ENCODE measurements around the gene TMED10.
A peak's percentile ranks its signal among the peaks of the same experiment; 100 is the strongest.
"Not testable (repeated sequence)": the region's sequence is repeated elsewhere in the genome, so short reads cannot be mapped to it uniquely, and the experiment has no call there.

TMED10 gene

DNA sequence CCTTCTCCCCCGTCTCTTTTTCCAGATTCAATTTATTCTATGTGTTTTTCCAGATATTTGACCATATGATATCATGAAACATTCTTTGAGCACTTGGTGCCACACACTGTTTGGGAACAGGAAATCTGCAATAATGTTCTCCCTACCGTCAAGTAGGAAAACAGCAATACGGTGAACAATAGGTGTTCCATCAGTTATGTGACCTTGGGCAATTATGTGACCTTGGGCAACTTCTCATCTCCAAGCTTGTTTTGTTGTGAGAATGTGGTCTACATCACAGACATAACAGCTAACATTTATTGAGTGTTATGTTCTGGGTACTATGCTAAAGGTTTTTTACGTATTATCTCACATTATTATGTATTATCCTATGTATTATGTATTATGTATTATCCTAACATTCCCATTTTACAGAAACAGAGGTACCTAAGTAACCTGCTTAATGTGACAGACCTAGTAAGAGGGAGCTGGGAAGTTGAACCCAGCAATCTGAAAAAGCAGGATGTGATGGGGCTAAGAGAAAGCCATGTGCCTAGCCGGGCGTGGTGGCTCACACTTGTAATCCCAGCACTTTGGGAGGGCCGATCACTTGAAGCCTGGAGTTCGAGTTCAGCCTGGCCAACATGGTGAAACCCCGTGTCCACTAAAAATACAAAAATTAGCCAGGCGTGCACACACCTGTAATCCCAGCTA is 48.4 kb downstream of the TMED10 start:
- no peak for DNase-seq (ENCODE audit: low read depth in 2 of 3, low spot score in 1 of 3)

DNA sequence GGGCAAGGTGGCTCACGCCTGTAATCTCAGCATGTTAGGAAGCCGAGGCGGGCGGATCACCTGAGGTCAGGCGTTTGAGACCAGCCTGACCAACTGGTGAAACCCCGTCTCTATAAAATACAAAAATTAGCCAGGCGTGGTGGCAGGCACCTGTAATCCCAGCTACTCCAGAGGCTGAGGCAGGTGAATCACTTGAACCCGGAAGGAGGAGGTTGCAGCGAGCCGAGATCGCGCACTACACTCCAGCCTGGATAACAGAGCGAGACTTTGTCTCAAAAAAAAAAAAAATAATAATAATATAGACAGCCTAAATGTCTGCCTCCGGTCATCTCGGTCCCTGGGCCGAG is 49.0 kb downstream of the TMED10 start:
- not testable (repeated sequence) for DNase-seq (ENCODE audit: low read depth in 2 of 3, low spot score in 1 of 3)

DNA sequence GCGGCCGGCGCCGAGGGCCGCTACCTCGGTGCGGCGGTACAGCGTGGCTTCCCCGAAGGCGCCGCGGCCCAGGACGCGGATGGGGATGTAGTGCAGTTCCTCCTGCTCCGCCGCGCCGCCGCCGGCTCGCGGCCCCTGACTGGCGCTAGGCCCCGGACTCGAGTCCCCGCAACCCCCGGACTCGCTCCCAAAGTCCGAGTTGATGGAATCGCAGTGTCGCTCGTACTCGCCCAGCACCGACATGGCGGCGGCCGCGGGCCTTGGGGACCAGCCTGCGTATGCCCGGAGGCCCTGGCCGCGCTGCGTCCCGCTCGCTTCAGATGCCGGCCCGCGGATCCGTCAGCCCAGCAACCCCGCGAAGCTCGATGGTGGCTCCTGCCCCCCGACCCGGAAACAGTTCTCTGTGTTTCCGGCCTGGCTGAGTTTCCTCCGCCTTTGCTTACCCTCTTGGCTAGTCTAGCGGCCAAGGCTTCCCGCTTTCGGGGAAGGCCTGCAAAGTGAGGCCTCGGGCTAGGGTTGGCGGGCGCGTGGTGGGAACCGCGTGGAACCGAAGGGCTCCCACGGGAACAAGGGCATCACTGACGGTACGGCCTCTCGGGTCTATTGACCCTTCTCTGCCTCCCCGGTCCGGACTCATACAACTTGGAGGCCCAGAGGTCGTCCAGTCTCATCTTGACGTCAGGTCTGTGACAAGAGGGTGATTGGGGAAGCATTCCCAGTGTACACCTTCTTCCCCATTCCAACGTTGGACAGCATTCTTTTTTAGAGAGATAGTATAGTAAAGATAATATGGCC is 49.5 kb downstream of the TMED10 start, which contains the start of gene NEK9:
TSS of gene NEK9 (minus strand) at position 370 of the 795 bp plus-strand sequence. CDS start at position 243, 127 bp downstream.
- DNase-seq (ENCODE audit: low read depth in 2 of 3, low spot score in 1 of 3): peak; percentile 83 to 89 (median 87)

DNA sequence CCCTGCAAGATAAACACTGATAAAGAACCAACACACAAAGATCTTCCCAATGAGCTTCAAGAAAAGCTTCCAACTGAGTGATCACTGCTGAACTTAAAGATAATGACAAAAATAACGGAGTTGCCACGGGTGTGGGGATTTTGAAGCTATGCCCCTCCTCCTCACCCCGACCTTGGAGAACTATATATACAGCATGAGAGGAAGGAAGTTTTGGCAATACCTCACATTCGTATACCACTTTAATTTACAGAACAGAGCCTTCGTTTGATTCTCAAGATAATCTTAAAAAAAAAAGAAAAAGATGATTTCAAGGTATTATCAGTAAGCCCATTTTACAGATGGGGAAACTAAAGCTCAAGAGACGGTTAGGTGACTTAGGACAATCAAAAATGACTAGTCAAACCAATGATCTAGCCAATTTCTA is 50.3 kb downstream of the TMED10 start:
- no peak for DNase-seq (ENCODE audit: low read depth in 2 of 3, low spot score in 1 of 3)

DNA sequence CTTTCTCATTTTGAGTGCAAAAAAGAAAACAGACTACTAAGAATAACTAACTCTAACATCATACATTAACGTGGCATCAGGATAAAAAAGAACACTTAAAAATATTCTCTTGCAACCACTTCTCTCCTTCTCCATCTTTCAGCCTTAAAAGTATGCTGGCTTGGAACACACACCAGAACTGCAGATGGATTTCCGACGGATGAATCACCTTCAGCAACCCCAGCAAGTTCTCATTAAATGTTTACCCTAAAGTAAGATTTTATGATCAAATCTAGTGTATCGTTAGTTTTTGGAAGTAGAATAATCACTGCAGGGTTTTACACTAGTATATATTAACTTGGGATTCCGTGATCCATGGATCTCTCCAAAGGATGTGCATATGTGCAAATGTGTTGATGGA is 50.8 kb downstream of the TMED10 start:
- no peak for DNase-seq (ENCODE audit: low read depth in 2 of 3, low spot score in 1 of 3)

DNA sequence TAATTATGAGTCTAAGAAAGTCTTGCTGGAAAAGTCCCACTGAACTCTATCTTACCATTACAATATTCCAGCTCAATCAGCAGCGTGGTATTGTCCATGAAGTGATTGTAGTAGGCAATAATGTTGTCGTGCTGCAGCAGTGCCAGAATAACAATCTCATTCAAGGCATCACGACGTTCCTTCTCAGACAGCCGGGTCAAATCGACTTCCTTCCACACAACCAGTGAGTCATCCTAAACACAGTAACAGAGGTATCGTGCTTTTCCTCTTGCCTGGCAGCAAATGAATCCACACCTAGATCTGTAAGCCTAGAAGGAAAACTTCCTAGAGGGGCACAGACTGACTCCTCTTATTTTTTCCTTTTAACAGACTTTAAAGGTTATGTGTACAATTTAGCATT is 52.4 kb downstream of the TMED10 start:
- peak in 1 of 3 donors; percentile 14 for DNase-seq (ENCODE audit: low read depth in 2 of 3, low spot score in 1 of 3)

DNA sequence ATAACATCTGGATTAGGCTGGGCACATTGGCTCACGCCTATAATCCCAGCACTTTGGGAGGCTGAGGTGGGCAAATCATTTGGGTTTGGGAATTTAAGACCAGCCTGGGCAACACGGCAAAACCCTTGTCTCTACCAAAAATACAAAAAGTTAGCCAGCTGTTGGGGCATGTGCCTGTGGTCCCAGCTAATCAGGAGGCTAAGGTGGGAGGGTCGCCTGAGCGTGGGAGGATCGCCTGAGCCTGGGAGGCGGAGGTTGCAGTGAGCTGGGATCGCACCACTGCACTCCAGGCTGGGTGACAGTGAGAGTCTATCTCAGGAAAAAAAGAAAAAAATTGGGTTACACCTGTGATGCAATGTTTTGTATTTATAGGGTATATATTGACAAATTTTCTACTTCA is 54.9 kb downstream of the TMED10 start:
- DNase-seq (ENCODE audit: low read depth in 2 of 3, low spot score in 1 of 3): no peak

DNA sequence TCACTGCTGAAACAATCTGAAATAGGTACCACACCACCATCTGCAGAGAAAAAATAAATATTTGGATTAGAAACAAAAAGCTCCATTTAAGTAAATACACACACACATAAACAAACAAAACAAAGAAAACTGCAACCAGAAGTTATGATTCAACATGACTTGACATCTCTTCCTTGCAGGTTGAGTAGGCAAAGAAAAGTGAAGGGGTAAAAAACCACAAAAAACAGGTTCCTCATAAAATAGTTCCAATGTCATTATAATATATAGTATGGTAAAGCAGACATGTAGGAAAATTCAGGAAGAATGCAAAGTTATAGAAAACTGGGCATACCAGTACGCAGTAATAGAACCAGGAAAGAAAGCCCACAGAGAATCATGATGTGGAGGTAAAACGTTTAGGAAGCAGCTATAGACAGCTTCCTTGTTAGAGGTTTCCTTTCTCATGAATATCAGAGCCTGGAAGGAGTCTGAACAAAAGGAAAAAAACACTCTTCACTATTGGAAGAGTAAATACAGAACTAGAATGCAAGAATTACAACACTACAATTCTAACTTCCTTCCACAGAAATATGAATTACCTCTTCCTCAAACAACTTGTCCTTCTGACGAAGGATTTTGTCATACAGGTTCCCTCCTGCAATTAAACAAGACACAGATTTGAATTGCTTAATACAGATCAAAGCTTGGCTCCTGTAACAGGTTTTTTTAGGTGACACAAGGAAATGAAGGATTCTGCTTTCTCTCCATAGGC is 55.7 kb downstream of the TMED10 start:
- no peak for DNase-seq (ENCODE audit: low read depth in 2 of 3, low spot score in 1 of 3)

DNA sequence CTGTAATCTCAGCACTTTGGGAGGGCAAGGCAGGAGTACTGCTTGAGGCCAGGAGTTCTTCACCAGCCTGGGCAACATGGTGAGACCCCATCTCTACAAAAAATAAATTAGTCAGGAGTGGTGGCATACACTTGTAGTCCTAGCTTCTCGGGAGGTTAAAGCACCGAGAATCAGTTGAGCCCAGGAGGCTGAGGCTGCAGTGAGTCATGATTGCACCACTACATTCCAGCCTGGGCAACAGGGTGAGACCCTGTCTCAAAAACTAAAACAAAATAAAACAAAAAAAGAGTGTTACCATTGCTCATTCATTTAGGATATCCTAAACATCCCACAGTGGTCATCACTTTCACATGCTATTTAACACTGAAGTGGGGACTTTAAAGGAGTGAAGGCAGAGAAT is 57.4 kb downstream of the TMED10 start:
- no peak for DNase-seq (ENCODE audit: low read depth in 2 of 3, low spot score in 1 of 3)

DNA sequence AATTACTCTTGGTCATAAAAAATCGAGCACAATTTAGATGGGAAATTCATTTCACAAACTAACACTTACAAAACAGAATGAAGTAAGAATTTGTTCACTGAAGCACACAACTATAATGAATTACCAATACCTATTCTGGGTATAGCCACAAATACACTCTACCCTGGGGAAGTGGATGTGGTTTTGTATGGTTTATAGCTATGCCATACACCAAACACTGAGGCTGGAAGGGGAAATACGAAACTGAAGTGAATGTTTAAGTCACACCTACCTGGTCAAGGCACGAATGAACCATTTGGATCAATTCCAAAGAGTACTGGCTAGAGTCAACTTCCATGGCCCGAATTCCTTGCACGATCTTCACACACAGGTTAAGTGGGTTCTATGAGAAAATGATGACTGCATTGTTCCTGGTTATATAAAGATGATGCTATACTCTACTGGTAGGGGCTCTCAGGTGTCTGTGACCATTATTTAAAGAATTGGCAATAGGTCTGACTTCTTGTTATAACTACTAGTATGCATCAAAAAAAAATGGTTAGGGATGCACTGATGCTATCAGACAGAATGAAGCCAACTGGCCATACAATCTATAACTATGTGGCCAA is 62.4 kb downstream of the TMED10 start:
- no peak for DNase-seq (ENCODE audit: low read depth in 2 of 3, low spot score in 1 of 3)

DNA sequence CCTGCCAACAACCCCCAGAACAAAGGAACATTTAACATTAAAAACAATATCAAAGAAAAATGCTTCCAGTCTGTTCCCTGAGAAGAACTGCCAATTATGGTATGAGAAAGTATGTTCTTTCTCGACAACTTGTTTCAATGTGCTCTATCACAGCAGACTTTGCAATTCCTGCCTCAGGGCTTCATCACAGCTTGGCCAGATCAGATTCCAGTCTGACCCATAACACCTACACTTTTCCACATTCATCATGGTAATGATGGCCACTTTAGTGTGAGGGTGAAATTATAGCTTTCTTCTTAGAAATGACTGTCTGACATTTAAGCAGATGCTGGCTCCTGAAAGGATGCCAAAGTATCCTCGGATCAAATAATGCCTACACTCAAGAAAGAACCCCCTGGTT is 66.5 kb downstream of the TMED10 start:
- no peak for DNase-seq (ENCODE audit: low read depth in 2 of 3, low spot score in 1 of 3)

DNA sequence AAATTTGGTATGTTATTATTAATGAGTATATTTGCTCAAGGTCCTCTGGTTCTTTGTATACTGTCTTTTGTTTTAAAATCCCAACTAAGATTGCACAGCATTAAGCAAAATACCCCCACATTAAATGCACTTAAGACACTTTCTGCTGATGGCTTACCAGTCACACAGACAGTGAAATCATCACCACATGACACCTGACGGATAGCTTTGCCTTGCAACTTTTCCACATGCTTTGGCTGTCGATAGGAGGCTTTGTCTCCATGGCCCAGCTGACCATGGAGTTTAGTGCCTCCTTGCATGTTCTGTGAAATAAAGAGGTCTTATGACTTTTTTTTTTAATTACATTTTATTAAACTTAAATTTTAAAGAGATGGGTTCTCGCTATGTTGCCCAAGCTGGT is 69.2 kb downstream of the TMED10 start:
- DNase-seq (ENCODE audit: low read depth in 2 of 3, low spot score in 1 of 3): no peak

DNA sequence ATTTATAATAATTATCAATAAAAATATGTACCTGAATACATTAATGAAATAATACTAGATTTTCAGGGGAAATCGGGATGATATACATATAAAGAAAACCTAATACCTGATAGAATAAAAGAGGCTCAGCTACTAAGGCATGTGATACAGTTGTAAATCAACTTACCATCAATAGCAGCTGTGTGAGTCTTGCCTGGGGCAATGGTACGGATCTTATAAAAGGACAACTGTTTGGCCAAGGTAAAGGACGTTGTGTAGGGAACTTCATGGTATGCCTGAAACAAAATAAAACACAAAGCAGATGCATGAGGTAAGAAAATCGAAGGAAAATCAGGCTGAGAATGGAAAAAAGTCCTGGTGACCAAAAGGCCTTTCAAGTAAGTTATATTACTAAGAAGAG is 74.9 kb downstream of the TMED10 start:
- no peak for DNase-seq (ENCODE audit: low read depth in 2 of 3, low spot score in 1 of 3)

DNA sequence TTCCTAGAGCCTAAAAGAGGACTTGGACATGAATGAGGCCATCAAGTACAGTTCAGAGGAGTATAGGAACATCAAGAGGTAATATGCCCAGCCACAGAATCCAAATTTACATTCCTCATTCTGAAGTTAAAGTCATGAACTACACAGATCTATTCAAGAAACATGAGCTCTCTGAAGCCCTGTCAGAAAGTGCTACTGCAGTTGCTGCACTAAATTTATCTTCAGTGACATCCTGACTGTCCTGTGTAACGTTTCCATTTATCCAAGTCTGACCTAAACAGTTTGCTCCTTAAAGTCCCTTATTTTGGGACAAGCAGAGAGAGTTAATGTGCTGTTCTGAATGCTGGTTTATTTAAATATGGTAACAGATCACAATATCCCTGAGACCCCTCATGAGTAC is 77.7 kb downstream of the TMED10 start:
- DNase-seq (ENCODE audit: low read depth in 2 of 3, low spot score in 1 of 3): no peak

DNA sequence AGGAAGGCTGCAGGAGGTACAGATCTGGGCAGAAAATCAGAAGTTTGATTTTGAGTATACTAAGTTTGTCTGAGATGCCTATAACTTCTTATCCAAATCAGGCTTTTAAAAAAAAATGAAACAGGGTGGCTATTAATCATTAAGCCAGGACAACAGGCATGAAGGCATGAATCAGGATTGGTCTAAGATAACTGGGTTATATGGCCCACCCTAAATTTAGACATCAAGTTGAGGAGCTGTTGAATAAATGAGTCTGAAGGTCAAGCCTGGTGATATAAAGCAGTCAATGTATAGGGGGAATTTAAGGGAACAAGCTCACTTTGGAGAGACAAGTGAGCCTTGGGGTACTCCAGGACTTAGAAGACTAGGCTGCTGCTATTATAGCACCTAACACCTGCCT is 78.2 kb downstream of the TMED10 start:
- DNase-seq (ENCODE audit: low read depth in 2 of 3, low spot score in 1 of 3): no peak

DNA sequence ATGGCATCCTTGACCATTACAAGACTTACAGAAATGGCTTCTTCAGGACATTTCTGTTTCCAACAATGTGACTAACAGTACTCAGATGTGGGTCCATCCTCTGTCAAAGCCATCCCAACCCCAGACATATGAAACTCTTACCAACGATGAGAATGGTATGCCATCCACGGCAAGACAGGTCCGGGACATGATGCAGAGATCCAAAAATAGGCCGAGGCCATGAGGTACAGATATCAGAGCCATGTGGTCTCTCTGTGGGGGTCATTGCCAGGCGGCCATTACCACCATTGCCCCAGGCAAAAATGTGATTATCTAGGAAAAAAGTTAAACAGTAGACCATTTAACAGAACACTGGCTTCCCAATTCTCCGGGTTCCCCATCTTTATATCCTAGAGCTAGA is 79.5 kb downstream of the TMED10 start:
- DNase-seq (ENCODE audit: low read depth in 2 of 3, low spot score in 1 of 3): no peak

DNA sequence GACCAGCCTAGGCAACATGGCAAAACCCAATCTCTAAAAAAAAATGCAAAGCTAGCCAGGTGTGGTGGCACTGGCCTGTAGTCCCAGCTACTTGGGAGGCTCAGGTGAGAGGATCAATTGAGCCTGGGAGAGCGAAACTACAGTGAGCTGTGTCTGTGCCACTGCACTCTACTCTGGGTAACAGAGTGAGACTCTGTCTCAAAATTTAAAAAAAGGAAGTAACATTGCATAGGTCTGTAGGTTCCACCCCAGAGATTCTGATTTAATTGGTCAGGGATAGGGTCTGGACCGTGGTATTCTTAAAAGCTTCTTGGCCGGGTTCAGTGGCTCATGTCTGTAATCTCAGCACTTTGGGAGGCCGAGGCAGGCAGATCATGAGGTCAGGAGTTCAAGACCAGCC is 80.7 kb downstream of the TMED10 start:
- DNase-seq (ENCODE audit: low read depth in 2 of 3, low spot score in 1 of 3): no peak

DNA sequence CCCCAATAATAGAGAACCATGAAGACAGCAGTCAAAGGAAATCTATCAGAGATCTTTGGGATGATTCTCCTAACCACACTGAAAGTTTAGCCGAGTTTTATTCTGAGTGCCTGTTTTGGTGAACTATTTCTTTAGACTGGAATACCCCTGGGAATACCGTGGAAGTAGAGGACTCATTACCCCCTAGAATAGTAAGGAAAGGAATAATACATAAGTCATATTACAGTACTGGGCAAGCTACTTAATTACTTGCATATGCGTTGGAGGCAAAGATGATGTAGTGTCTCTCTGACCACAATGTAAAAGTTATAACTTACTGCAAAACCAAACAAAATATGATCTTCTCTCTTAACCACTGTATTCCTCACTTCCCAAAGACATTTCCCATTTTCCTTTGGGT is 81.5 kb downstream of the TMED10 start:
- no peak for DNase-seq (ENCODE audit: low read depth in 2 of 3, low spot score in 1 of 3)

DNA sequence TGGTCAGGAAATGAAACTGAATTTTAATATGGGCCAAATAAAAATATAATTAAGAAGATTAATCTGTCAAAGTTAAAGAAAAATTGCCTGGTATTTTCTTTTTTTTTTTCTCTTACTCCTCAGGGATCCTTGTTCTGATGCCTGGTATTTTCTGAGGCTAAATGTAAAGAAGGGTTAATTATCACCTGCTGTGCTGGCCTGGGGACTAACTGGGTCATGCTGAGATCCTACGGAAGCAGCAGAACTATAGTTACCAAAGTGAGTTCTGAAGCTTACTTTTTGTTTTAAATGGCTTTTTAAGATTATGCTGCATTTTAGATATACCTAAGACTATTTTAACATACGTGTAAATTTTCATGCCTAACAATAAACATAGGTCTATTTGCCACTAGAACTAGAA is 83.7 kb downstream of the TMED10 start:
- DNase-seq (ENCODE audit: low read depth in 2 of 3, low spot score in 1 of 3): no peak

DNA sequence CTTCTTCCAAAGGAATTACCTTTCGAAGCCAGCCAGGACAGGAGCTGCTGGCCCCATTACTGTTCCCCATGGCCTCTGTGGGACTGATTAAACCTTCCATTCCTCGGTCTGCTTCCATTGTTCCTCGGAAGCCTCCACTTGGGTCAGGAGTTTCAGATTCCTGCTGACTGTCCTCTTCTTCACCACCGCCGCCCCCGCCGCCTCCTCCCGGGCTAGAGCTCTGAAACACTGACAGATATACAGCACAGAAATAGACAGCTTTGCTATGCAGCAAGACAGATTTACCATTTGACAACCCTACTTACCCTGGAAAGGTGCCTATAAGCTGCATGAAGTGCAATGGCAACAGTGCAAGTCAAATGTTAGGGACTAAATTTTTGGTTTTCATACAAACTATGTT is 85.2 kb downstream of the TMED10 start:
- DNase-seq (ENCODE audit: low read depth in 2 of 3, low spot score in 1 of 3): no peak

DNA sequence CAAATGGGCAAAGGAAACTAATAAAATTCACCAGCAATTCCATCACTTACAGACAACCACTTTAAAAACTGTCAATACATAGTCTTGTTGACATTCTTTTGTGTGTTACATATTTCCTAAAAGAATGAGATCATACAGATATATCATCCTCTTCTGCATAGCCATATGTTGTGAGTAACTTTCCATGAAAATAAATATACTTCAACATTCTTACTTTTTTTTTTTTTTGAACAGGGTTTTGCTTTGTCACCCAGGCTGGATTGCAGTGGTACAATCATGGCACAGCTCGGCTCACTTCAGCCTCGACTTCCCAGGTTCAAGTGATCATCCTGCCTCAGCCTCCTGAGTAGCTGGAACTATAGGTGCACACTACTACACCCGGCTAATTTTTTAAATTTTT is 86.1 kb downstream of the TMED10 start:
- no peak for DNase-seq (ENCODE audit: low read depth in 2 of 3, low spot score in 1 of 3)
